Endothelial cell of umbilical vein (primary cell): ENCODE data around the gene RYR2. TPM values are rescaled to one million over a fixed set of nuclear protein-coding genes. Genes with fewer than 3 reads are reported as not detected.

Source experiments
- Bru-seq: library from RNA; stranded (reverse); fragments of 400-500 nt; gene quantifications from one replicate; lab custom pipeline; 2021; lab: Mats Ljungman, UMichigan
- BruChase-seq, 2 experiments: library from RNA; stranded (reverse); fragments of 400-500 nt; gene quantifications; one replicate each; lab custom pipeline; 2021; lab: Mats Ljungman, UMichigan
- BruUV-seq: library from RNA; stranded (reverse); fragments of 400-500 nt; replicated peaks from 2 replicates; lab custom pipeline; 2021; lab: Mats Ljungman, UMichigan
- CTCF ChIA-PET: fragments of 300-600, 350-600 bp; sonication (Branson Sonifier 250); formaldehyde crosslinking; loops from one replicate; lab custom pipeline; 2021; ENCODE audit warnings: antibody characterized with exemption, inconsistent platforms; lab: Charles Lee
- POLR2A ChIA-PET: fragments of 300-600, 350-600 bp; sonication (Branson Sonifier 250); formaldehyde crosslinking; loops from one replicate; lab custom pipeline; 2021; ENCODE audit warnings: antibody characterized with exemption, inconsistent platforms; lab: Charles Lee
- DNase-seq: peaks from one replicate; pipeline ENCODE4 v3.0.0-alpha.2; 2011; ENCODE audit warnings: low read depth, low spot score
- FAIRE-seq: peaks from 2 replicates; lab custom pipeline; 2011; peaks lifted over from hg19 to GRCh38; lab: Jason Lieb, UNC
- H2AFZ ChIP-seq: 2 replicates; pipeline ENCODE4 v1.6.0; 2012; ENCODE audit warnings: low read depth, low read length, control low read depth, inconsistent platforms
- H3K27ac ChIP-seq: 2 replicates; pipeline ENCODE4 v1.5.1; 2011; ENCODE audit warnings: low read depth, mild to moderate bottlenecking, control low read depth, low read length, moderate library complexity; ENCODE audit not compliant: insufficient read depth
- H3K27me3 ChIP-seq, 2 experiments: 2 replicates each; pipeline versions ENCODE4 v1.6.0 to v1.6.1; 2011; ENCODE audit warnings: low read length in 2 of 2, mixed read lengths in 1 of 2; ENCODE audit not compliant: control insufficient read depth in 2 of 2, insufficient read depth in 2 of 2
- H3K36me3 ChIP-seq, 2 experiments: 2 replicates in 1 of 2; 3 replicates in 1 of 2; pipeline ENCODE4 v1.5.1; 2011; ENCODE audit warnings: low read length in 2 of 2, mild to moderate bottlenecking in 1 of 2, moderate library complexity in 1 of 2; ENCODE audit not compliant: control insufficient read depth in 2 of 2, insufficient read depth in 2 of 2; ENCODE audit errors: extremely low read depth in 1 of 2
- H3K4me1 ChIP-seq: 3 replicates; pipeline ENCODE4 v1.5.1; 2011; ENCODE audit warnings: mild to moderate bottlenecking, low read length; ENCODE audit not compliant: control insufficient read depth, insufficient read depth; ENCODE audit errors: extremely low read depth
- H3K4me2 ChIP-seq: 2 replicates; pipeline ENCODE4 v1.6.1; 2011; ENCODE audit warnings: low read length, control low read depth, mixed read lengths; ENCODE audit not compliant: insufficient read depth
- H3K4me3 ChIP-seq, 3 experiments: fragments of 200-600 bp in 1 of 3; sonication (generic), shearing (Covaris generic) in 1 of 3; replicated peaks in 1 of 3; 2 replicates each; pipeline ENCODE4 v1.5.1; 2011 to 2016; ENCODE audit warnings: control low read depth in 3 of 3, low read length in 3 of 3, mild to moderate bottlenecking in 2 of 3, inconsistent platforms in 1 of 3, low read depth in 1 of 3, moderate library complexity in 1 of 3; ENCODE audit not compliant: insufficient read depth in 1 of 3
- H3K79me2 ChIP-seq: 2 replicates; pipeline ENCODE4 v1.6.0; 2012; ENCODE audit warnings: low read length, inconsistent platforms; ENCODE audit not compliant: control insufficient read depth, insufficient read depth
- H3K9ac ChIP-seq: replicated peaks from 2 replicates; pipeline ENCODE3; 2011; ENCODE audit warnings: low read length, control low read depth; ENCODE audit not compliant: insufficient read depth; ENCODE audit errors: extremely low read depth
- H3K9me1 ChIP-seq: replicated peaks from 3 replicates; pipeline ENCODE4 v1.6.0; 2011; ENCODE audit warnings: mild to moderate bottlenecking, low read length; ENCODE audit not compliant: control insufficient read depth, insufficient read depth; ENCODE audit errors: extremely low read depth
- H3K9me3 ChIP-seq: replicated peaks from 2 replicates; pipeline ENCODE4 v1.5.1; 2012; ENCODE audit warnings: low read length, inconsistent platforms; ENCODE audit not compliant: control insufficient read depth, insufficient read depth
- H4K20me1 ChIP-seq: replicated peaks from 2 replicates; pipeline ENCODE3; 2011; ENCODE audit warnings: mild to moderate bottlenecking, low read length; ENCODE audit not compliant: control insufficient read depth, insufficient read depth; ENCODE audit errors: extremely low read depth
- CTCF ChIP-seq, 2 donors: IDR thresholded peaks; 1 replicate in 1 of 2; 2 replicates in 1 of 2; pipeline ENCODE4 v1.5.1; 2011; ENCODE audit warnings: low read length in 2 of 2, mild to moderate bottlenecking in 2 of 2, moderate library complexity in 2 of 2, control low read depth in 1 of 2, inconsistent platforms in 1 of 2, low read depth in 1 of 2; ENCODE audit not compliant: insufficient read depth in 1 of 2; ENCODE audit errors: extremely low read depth in 1 of 2
- EZH2 ChIP-seq: IDR thresholded peaks from 2 replicates; pipeline ENCODE4 v1.6.1; 2012; ENCODE audit warnings: borderline replicate concordance, low read depth, mild to moderate bottlenecking, moderate library complexity, low read length, inconsistent platforms; ENCODE audit not compliant: severe bottlenecking
- FOS ChIP-seq: IDR thresholded peaks from 2 replicates; pipeline ENCODE4 v1.6.1; 2011; ENCODE audit warnings: mild to moderate bottlenecking, low read length, moderate library complexity, borderline replicate concordance; ENCODE audit not compliant: insufficient read depth
- GATA2 ChIP-seq: IDR thresholded peaks from 2 replicates; pipeline ENCODE4 v1.7.0; 2011; ENCODE audit warnings: low read depth, mild to moderate bottlenecking, moderate library complexity, mixed read lengths, low read length; ENCODE audit not compliant: insufficient read length, insufficient read depth
- JUN ChIP-seq: IDR thresholded peaks from 2 replicates; pipeline ENCODE4 v1.6.1; 2011; ENCODE audit warnings: borderline replicate concordance, low read depth; ENCODE audit not compliant: insufficient read length, insufficient read depth
- MYC ChIP-seq: IDR thresholded peaks from one replicate; pipeline ENCODE4 v1.6.1; 2011; ENCODE audit warnings: mild to moderate bottlenecking, low read depth, low read length
- POLR2A ChIP-seq: IDR thresholded peaks from 2 replicates; pipeline ENCODE4 v1.6.1; 2012; ENCODE audit warnings: low read depth, mild to moderate bottlenecking, control low read depth, low read length
- POLR2AphosphoS5 ChIP-seq: IDR thresholded peaks from 2 replicates; pipeline ENCODE4 v1.6.1; 2012; ENCODE audit warnings: low read depth, mild to moderate bottlenecking, control low read depth, low read length, moderate library complexity; ENCODE audit not compliant: insufficient read depth
- dilution Hi-C: fragments of 300-500 bp; cut with MboI; formaldehyde crosslinking; loops from one replicate; pipeline ENCODE4 v1.15.0; 2019; ENCODE audit warnings: low sequenced_read_pairs; ENCODE audit not compliant: extremely low pct_ligation_motif_present
- intact Hi-C: fragments of 100-400 bp; cut with micrococcal nuclease; formaldehyde crosslinking; loops from one replicate; pipeline ENCODE4 v1.10.0; 2022
- long read RNA-seq: library from polyadenylated mRNA; stranded (forward); transcript quantifications from one replicate; pipeline ENCODE4 v2.0.0, GENCODE V29; 2021
- polyA minus RNA-seq, 3 experiments: library from RNA; depleted of rRNA, polyadenylated mRNA; stranded (reverse); fragments of >200 nt; gene quantifications; 1 replicate in 1 of 3; 2 replicates in 2 of 3; pipeline ENCODE4 v1.2.3, GENCODE V29; 2011
- polyA plus RNA-seq, 4 experiments: library from polyadenylated mRNA; depleted of rRNA in 3 of 4; stranded (reverse) in 3 of 4; unstranded in 1 of 4; fragments of >200 nt; gene quantifications; 2 replicates each; pipeline versions ENCODE4 v1.2.1 to v1.2.3, GENCODE V29; 2011 to 2012; ENCODE audit warnings: missing spikeins in 1 of 4
- total RNA-seq: library from RNA; stranded (reverse); gene quantifications from 2 replicates; pipeline ENCODE4 v1.2.3, GENCODE V29; 2021
- TF ChIP-seq, protein P1 (sequence below): IDR thresholded peaks from 2 replicates; pipeline ENCODE4 v1.6.1; 2011; ENCODE audit not compliant: insufficient read depth, insufficient read length

RYR2 gene
- total RNA-seq (not detected in 2 replicates), polyA plus RNA-seq (not detected in 2 replicates), polyA minus RNA-seq (not detected in 2 replicates), Bru-seq, nascent RNA (percentile 0 among the genes with signal in this experiment), BruChase-seq, experiment 1, labeled RNA remaining after a 6-hour chase (percentile 1 among the genes with signal in this experiment), BruChase-seq, experiment 2, labeled RNA remaining after a 2-hour chase (percentile 1 among the genes with signal in this experiment)
- not detected in 2 replicates for polyA plus RNA-seq (2011; cell fraction: cytosol; rRNA removed)
- not detected in 2 replicates for polyA plus RNA-seq (2011; cell fraction: nucleus; rRNA removed)
- not detected in 2 replicates for polyA plus RNA-seq (2012)
- 7.6 TPM for polyA minus RNA-seq (2011; cell fraction: cytosol; rRNA and poly(A)+ RNA removed)
- polyA minus RNA-seq (2011; cell fraction: nucleus; rRNA and poly(A)+ RNA removed) = not detected in 2 replicates
- long read RNA-seq = 0 reads

DNA sequence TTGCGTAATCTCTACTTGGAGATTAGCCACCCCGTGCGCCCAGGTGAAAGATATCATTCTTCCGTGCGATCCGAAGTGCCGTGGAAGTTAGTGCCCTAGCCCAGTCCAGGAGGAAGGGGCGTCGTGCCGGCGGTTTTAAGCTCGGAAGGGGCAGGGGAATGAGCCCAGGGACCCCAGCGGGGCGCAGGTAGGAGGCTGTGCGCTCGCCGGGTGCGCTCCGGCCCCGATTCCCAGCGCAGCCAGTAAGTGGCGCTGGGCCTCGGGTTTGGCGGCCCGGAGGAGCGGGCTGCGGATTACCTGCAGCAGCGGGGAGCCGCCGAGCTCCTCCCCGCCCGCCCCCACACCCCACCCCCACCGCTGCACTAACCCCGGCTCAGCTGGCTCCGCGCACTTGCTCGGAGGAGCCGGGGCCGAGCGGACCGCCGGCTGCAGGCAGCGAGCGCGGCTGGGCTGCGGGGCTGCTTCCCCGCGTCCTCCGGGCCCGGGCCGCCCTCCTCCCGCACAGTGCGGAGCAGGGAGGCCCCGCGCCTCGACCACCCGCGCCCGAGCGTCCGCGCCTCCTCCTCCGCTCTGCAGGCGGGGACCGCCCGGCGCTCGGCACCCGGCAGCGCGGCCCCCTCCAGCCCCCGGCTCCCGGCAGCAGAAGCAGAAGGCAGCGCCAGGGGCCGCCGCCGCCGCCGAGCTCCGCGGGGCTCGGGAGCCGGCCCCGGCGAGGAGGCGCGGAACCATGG lies at the start of gene RYR2:
Gene RYR2 (plus strand): TSS at position 390 of the 731 bp plus-strand sequence. CDS start 338 bp downstream, at position 728.
- H3K4me1 ChIP-seq = no peaks in the 10 kb centered on the region
- no peaks in the 10 kb centered on the region for H3K79me2 ChIP-seq
- intact Hi-C loops = loop anchor here (10.0 kb wide), 1 partner anchor 343 kb away; no protein-coding TSS in a partner anchor
- H3K9ac ChIP-seq = no peak within 1 kb of the TSS
- peaks cover 5 to 23% of the 10 kb centered on the region in 2 experiments for H3K27me3 ChIP-seq
- FAIRE-seq = no peak
- no peaks in the 10 kb centered on the region for H4K20me1 ChIP-seq
- no peak within 1 kb of the TSS for H3K4me2 ChIP-seq
- H3K27ac ChIP-seq = no peak within 1 kb of the TSS
- no peak within 1 kb of the TSS for H2AFZ ChIP-seq
- H3K9me1 ChIP-seq = no peaks in the 10 kb centered on the region
- ChIA-PET CTCF (interaction anchor here (0.7 kb wide), 1 partner anchor 345 kb away, joined by 3 read pairs; no protein-coding TSS in a partner anchor), POLR2A (interaction anchor here (0.6 kb wide), 1 partner anchor 104 kb away, joined by 3 read pairs; no protein-coding TSS in a partner anchor)
- H3K36me3 ChIP-seq = no peaks in the 10 kb centered on the region
- no peaks in the 10 kb centered on the region for H3K9me3 ChIP-seq
- dilution Hi-C loops = no loop called here
- BruUV-seq = no TSS peak
- no peak for DNase-seq
- TF ChIP-seq FOS = no peak
- TF ChIP-seq MYC = no peak
- TF ChIP-seq GATA2 = no peak
- TF ChIP-seq EZH2 = no peak
- TF ChIP-seq, protein P1, sequence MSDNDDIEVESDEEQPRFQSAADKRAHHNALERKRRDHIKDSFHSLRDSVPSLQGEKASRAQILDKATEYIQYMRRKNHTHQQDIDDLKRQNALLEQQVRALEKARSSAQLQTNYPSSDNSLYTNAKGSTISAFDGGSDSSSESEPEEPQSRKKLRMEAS = no peak
- TF ChIP-seq JUN = no peak
- no peak for TF ChIP-seq POLR2AphosphoS5
- no peak for TF ChIP-seq CTCF (IDR thresholded peaks at IDR 0.05; ENCODE audit: extremely low read depth in 1 of 2, insufficient read depth in 1 of 2, low read depth in 1 of 2, low read length in 2 of 2)
- TF ChIP-seq POLR2A = no peak
- H3K4me3 ChIP-seq = no peak within 1 kb of the TSS
